ENCODE results near the gene UGT1A8.

The UGT1A8 gene

GRCh38 chr2:233772153-233772552 is 154.7 kb downstream of the UGT1A8 start:
- DNase-seq: no peak

DNA sequence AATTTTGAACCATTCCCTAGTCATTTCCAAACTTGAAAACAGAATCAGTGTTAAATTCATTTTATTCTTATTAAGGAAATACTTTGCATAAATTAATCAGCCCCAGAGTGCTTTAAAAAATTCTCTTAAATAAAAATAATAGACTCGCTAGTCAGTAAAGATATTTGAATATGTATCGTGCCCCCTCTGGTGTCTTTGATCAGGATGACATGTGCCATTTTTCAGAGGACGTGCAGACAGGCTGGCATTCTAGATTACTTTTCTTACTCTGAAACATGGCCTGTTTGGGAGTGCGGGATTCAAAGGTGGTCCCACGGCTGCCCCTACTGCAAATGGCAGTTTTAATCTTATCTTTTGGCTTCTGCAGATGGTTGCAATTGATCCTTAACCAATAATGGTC is 155.2 kb downstream of the UGT1A8 start:
- no peak for DNase-seq

GRCh38 chr2:233773854-233774253 is 156.4 kb downstream of the UGT1A8 start:
- no peak for DNase-seq

DNA sequence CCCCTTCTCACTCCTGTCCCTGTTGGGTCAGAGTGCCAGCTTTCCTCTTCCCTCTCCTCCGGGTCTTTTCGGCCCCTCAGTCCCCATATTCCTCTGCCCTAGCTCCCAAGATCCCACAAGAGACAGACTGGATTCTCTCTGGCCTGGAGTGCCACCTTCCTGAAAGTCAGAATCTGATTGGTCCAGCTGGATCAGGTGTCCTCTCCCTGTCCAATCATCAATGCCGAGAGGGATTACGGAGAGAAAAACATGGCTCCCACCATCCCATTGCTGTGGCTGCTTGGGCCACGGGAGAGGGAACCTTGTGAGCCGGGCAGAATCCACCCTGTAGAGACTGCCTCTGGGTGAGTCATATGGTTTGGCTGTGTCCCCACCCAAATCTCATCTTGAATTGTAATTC is 158.0 kb downstream of the UGT1A8 start:
- no peak for DNase-seq

GRCh38 chr2:233778030-233778429 is 160.6 kb downstream of the UGT1A8 start, which contains the start of gene MROH2A:
Gene MROH2A, plus strand, starts transcription at chr2:233778330. Its CDS starts 1,029 bp downstream, at chr2:233779359.
- no peak for DNase-seq

GRCh38 chr2:233779722-233780121 is 162.3 kb downstream of the UGT1A8 start:
- DNase-seq: no peak

GRCh38 chr2:233780771-233781170 is 163.3 kb downstream of the UGT1A8 start:
- DNase-seq: no peak

DNA sequence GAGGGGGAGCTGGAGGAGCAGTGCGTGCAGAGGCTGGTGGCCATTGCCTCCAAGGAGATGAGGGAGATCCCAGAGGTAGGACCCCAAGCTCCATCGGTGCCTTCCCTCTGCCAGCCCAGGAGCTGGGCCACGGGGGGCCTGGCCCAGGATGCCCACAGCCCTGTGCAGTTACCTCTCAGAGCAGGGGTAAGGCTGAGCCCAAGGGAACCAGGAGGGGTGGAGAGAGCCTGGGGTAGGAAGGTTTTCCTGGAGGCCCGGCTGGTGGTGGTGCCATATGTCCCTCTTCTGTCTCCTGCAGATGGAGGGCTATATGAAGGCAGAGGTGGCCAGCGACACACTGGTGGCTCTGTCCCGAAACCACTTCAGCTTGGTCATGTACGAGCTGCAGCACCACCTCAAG is 172.1 kb downstream of the UGT1A8 start:
- DNase-seq: no peak

DNA sequence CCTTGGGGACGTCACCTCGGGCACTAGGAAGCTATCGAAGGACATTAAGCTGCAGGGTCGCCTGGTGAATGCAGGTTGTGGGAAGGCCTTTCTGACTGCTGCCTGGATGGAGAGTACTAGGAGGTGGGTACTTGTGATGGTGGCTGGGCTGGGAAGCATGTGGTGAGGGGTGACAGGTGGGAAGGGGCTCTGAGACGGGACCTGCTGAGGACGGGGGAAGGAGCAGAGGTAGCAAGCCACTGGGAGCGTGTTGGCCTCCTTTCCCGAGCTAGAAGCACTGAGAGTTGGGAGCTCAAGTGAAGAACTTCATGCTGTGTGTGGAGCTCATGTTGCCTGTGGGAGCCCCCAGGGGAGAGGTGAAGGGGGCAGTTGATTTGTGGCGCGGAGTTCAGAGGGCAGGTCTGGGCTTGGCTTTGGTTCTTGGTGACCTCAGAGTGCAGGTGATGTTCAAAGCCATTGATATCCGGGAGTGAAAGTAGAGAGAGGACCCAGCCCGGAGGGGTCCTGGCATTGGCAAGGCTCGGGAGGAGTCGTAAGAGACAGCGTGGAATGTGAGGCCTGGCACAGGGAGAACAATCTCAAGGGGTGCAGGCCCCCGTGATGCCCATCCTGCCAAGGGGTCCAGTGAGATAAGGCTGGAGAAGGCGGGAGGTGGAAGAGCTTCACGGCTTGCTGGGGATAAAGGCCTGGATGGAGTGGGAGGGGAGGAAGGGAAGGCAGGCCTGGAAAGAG is 173.9 kb downstream of the UGT1A8 start:
- no peak for DNase-seq

DNA sequence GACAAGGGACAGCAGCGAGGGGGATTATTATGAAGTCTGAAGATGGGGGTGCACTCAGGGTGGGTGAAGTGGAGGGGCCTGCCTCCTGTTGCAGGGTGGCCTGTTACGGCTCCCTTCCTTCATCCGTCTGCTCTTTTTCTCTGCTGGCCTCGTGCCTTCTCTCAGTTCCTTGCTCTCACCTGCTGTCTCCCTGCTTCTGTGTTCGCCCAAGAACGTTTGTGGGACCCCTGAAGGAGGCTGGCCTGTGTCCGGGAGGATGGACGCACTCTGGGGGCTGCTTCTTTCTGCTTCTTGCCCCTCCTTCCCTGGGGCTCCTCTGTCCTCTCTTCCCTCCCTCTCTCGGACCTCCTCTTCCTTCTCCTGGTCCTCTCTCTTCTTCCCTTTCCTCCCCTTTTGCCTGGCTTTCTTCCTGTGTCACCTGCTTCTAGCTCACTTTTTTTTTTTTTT is 174.5 kb downstream of the UGT1A8 start:
- DNase-seq: no peak

DNA sequence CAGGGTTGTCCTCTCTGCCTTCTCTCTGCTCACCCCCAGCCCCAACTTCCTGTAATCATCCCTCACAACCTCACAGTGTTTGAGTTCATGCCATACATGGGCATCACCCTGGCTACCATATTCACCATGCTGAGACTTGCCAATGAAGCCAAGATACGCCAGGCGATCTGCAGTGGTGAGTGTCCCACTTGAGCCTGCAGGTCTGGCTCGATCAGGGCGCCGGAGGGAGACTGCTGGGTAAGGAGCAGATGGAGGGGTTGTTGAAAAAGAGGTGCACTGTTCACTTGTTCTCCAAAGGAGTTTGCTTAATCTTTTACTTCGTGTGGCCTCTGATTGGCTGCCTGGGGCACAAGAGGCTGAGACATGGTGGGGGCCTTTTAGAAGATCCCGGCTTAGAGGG is 175.3 kb downstream of the UGT1A8 start:
- DNase-seq: no peak

- DNase-seq: no peak
These were observed 176.2 kb downstream of the UGT1A8 start for GRCh38 chr2:233793465-233794127.

DNA sequence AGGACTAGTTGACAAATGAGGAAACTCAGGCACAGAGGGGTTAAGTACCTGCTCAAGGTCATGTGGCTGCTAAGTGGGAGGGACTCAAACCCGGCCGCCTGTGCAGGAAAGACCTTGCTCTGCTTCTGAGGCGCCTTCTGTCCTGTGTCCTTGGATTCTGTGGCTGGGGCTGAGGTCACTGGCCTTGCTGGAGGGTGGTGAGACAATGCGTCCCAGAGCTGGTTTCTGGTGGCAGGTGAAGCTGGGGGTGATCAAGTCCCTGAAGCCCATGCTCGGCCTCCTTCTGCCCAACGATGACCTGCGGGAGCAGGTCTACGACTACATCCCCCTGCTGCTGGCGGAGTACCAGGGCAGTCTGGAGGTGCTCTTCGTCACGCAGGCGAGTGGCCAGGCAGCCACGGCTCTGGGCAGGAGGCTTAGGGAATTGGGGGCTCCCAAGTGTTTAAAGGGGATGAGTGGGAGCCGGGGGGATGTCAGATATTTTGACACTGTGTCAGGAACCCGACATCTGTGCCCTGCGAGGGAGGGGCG is 176.8 kb downstream of the UGT1A8 start:
- no peak for DNase-seq

DNA sequence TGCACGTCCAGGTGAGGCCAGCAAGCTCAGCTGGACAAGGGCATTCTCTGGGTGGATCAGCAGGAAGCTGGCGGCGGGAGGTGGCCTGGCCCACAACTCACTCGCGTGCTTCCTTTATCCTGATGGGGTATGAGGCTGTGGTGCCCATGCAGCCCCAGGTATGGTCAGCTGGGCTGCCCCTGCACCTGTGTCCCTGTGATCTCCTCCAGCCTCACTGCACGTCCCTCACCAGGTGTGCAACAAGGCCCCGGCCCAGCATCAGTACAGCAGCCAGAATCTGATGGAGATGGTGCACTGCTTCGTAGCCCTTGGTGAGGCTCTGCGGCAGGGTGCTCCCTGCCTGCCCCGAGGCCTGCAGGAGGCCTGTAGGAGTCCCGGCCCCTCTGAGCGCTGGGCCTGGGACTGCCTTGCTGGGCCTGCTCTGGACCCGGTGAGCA is 178.3 kb downstream of the UGT1A8 start:
- DNase-seq: no peak

DNA sequence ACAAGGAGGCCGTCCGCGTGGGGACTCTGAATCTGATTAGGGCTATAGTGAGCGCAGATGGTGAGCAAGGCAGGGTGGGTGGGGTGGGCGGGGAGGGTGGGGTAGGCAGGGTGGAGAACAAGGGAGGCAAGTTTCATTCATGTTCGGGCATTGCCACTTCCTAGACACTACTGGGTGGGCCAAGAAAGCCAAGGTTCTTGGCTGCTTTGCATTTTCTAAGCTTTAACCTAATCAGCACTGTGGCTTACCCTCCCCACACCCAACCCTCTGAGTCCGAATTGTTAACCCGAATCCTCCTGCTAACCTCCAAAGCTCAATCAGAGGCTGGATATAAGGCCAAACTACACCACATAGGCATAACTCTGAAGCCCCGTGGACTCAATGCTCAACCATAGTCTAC is 178.8 kb downstream of the UGT1A8 start:
- DNase-seq: no peak

GRCh38 chr2:233798335-233799086 is 181.1 kb downstream of the UGT1A8 start:
- DNase-seq: no peak

GRCh38 chr2:233799087-233799665 is 181.7 kb downstream of the UGT1A8 start:
- no peak for DNase-seq

- DNase-seq: no peak
These were observed 182.3 kb downstream of the UGT1A8 start for GRCh38 chr2:233799716-233800115.

GRCh38 chr2:233800208-233800607 is 182.8 kb downstream of the UGT1A8 start:
- DNase-seq: no peak

DNA sequence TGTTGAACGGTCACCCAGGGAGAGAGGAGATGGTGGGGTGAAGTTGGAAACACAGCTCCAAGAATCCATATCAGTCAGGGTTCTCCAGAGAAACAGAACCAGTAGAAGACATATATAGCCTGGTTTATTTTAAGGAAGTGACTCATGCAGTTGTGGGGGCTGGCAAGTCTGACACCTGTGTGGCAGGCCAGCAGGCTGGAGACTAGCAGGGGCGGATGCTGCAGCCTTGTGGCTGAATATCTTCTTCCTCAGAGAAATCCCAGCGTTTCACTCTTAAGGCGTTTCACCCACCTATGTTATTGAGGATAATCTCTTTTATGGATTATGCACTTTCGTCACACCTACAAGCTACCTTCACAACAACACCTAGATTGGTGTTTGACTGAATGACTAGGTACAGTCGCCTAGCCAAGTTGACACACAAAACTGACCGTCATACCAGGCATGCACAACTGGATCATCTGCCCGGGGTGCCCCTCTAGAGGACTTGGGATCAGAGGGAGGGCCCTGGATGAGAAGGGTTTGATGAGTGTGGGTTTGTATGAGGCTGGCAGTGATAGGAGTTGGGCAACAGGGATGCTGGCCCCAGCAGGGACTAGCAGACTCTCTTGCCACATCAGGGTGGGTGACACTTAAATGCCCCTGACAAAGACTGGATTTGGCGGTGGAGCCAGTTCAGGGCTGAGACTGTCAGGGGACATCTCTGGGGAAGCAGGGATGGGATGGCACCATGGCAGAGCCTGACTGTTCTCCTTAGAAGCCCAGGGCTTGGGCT is 184.1 kb downstream of the UGT1A8 start:
- DNase-seq: peak; percentile 25

DNA sequence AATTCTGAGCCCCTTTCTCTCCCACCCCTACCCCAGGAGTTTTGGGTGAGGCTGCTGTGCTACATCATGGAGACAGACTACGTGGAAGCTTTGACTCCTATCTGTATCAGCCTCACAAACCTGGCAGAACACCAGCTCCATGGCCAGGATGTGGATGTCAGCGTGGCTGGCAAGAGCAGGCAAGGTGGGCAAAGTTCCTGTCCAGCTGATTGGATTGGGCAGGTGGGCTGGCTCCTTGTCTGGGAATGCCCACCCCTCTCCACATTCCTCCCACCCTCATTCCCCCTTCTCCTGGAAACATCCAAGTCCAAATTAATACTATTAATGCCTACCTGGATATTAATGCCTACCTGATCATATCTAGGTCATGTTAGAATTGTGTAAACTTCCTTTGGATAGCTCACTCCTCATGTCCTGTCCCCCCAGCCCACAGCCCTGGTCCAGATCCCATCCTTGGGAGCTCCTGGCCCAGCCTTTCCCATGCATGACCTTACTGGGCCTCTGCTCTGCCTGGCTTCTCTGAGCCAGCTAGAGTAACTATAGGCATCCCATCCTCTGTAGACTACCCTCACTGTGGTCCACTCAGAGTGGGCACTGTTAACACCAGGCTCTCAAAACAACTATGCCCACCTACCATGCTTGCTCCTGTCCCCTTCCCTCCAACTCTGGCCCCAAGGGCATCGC is 184.8 kb downstream of the UGT1A8 start:
- no peak for DNase-seq

Measured in activated CD4-positive, alpha-beta T cell treated with anti-CD3 and anti-CD28 coated beads for 48 hours (primary cell).